ENCODE data around the gene DDOST.
"Not testable (repeated sequence)": the region's sequence is repeated elsewhere in the genome, so short reads cannot be mapped to it uniquely, and the experiment has no call there.

DDOST gene

GRCh38 chr1:20619999-20620398, 41.2 kb downstream of the DDOST start:
- FAIRE-seq: no peak

DNA sequence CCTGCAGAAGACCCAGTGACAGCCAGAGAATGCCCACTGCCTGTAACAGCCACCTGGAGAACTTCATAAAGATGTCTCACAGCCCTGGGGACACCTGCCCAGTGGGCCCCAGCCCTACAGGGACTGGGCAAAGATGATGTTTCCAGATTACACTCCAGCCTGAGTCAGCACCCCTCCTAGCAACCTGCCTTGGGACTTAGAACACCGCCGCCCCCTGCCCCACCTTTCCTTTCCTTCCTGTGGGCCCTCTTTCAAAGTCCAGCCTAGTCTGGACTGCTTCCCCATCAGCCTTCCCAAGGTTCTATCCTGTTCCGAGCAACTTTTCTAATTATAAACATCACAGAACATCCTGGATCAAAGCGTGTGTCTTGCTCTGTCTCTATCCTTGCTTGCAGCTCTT, 42.6 kb downstream of the DDOST start:
- FAIRE-seq: no peak

DNA sequence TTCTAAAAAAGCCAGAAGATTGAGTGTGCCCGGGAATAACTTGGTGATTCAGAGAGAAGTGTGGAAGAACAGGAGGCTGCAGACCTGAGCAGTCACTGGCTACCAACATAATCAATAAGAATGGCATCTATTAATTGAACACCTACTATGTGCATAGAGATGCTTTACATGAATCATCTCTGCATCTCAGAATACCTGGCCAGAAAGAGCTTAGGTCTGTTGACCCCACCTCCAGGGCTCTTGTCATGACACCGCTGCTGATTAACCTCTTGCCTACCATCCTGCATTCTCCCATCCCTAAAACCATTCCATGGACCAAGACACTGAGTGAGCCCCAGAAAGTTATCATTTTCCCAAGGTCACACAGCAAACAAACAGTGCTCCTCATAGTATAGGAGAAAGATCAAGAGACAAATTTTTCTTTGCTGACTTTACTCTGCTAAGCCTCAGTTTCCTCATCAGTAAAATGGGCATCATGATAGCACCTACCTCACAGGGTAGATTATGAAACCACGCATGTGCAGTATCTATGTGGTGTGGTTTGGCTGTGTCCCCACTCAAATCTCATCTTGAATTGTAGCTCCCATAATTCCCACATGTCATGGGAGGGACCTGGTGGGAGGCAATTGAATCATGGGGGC, 44.2 kb downstream of the DDOST start:
- no peak for FAIRE-seq

DNA sequence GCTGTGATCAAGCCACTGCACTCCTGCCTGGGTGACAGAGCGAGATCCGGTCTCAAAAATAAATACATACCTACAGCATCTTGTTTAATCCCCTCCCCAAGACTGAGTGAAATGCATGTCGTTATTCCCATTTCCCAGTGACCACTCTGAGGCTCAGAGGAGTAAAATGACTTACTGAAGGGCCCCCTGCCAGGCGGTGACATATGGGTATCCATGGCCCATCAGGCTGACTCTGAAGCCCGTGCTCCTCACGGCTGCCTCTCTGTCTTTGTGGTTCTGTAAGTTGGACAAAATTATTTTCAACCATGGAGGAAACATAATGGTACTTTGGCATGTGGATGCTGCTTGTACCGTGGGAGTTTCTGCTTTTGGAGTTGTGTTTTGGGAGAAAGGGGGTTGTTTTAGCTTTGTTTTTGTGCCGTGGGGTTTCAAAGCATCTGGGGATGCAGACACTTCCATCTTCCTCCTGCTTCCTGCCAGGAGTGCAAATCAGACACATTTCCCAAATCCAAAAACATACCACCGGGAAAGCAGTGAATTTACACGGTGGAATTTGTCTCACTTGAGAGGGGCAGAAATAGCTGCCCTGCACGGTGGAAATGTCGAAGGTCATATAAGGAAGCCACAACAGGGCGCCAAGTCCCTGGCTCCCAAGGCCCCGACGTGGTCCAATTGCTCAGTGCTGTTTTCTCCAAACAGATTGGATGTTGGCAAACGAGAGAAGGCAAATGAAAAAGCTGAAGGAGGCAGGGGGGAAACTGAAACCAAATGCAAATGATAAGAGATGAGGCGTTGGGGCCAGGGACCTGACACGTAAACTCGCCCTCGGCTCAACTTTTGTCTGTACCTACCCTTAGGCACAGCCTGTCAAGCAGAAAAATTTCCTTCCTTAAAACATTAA, 45.0 kb downstream of the DDOST start:
- FAIRE-seq: no peak

DNA sequence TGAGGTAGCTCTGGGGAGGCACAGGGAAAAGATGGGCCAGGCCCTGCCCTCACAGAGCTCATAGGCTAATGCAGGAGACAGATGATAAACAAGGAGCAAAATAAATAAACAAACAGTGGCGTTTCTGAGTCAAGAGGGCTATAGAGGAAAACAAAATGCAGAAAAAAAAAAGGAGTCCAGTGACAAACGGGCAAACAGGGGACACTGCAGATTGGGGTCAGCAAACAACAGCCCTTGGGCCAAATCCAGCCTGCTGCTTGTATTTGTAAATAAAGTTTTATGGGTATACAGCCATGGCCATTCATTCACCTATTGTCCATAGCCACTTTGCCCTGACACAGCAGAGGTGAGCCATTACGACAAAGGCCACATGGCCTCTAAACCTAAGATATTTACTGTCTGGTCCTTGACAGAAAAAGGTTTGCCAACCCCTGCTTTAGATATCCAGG, 47.0 kb downstream of the DDOST start:
- FAIRE-seq: no peak

GRCh38 chr1:20612221-20612746, 48.9 kb downstream of the DDOST start:
- no peak for FAIRE-seq

GRCh38 chr1:20611652-20612051, 49.5 kb downstream of the DDOST start:
- no peak for FAIRE-seq

- FAIRE-seq: no peak
Measured at GRCh38 chr1:20610970-20611369, 50.2 kb downstream of the DDOST start.

GRCh38 chr1:20609541-20609940, 51.6 kb downstream of the DDOST start:
- FAIRE-seq: no peak

- FAIRE-seq: not testable (repeated sequence)
Measured at GRCh38 chr1:20606801-20607570, 54.2 kb downstream of the DDOST start.

DNA sequence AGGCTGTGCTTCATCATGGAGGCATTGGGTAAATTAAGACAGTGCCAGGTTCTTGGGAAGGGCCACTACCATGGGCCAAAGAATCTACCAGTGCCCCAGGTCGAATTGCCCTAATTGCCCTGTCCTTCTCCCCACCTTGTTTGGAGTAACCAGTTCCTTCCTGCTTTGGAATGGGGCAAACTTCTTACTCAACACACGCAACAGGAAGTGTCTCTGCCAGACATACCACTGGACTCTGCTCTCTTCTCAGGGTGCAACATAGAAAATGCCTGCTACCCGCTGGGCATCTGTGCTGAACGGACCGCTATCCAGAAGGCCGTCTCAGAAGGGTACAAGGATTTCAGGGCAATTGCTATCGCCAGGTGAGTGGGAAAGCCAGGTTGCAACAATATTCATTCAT, 56.5 kb downstream of the DDOST start:
- FAIRE-seq: no peak

DNA sequence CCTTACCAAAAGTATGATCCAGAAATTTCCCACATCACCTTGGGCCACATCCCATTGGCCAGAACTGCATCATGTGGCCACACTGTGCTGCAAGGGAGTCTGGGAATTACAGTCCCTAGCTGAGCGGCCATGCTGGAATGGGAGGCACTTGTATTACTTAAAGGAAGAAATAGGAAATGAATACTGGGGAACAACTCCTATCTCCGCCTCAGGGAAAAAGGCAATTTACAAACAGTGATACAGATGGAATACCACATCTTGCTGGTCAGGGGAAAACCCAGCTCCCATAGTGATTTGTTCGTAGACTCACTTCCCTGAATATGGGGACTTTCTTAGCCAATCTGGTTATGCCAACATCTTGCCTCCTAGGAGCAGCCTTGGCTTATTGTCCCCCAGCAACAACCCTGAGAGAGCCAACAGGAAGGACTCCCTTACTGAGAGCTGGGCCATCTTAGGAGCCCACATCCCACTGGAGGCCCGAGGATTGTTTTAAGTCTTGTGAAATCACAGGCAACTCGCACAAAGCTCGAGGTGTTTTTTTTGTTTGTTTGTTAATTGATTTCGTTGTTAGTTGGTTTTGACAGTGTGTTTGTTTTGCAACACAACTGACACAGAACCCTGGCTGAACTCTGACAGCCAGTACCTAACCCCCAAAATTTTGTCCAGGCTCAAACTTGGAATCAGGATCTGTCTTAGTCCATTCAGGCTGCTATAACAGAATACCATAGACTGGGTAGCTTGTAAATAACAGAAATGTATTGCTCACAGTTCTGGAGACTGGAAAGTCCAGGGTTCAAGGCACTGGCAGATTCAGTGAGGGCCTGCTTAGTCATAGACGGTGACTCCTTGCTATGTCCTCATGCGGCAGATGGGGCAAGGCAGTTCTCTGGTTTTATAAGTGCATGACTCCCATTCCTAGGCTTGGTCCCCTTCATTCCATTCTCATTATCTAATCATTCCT, 57.4 kb downstream of the DDOST start:
- no peak for FAIRE-seq

GRCh38 chr1:20602851-20603450, 58.2 kb downstream of the DDOST start:
- FAIRE-seq: no peak
